Ascending aorta (tissue), 2 donors: ENCODE measurements around the gene ATP5IF1. TPM values are rescaled to one million over a fixed set of nuclear protein-coding genes. Genes with fewer than 3 reads are reported as not detected.

Experiments
- DNase-seq, 2 donors: peaks; one replicate each; pipeline ENCODE4 v3.0.0-alpha.2; 2019; ENCODE audit warnings: low spot score in 2 of 2
- H3K27ac ChIP-seq, 2 donors: fragments of 200-600 bp; sonication (generic); one replicate each; pipeline ENCODE4 v1.5.1; 2016 to 2017; ENCODE audit warnings: mild to moderate bottlenecking in 1 of 2
- H3K27me3 ChIP-seq: fragments of 200-600 bp; sonication (generic); one replicate; pipeline ENCODE4 v1.5.1; 2017
- H3K36me3 ChIP-seq, 2 donors: fragments of 200-600 bp; sonication (generic); one replicate each; pipeline ENCODE4 v1.5.1; 2016
- H3K4me1 ChIP-seq, 2 donors: fragments of 200-600 bp; sonication (generic); one replicate each; pipeline ENCODE4 v1.5.1; 2016 to 2017; ENCODE audit warnings: mild to moderate bottlenecking in 1 of 2
- H3K4me3 ChIP-seq, 2 donors: fragments of 200-600 bp; sonication (generic); one replicate each; pipeline ENCODE4 v1.5.1; 2016 to 2017; ENCODE audit warnings: mild to moderate bottlenecking in 1 of 2
- H3K9me3 ChIP-seq, 2 donors: fragments of 200-600 bp; sonication (generic); one replicate each; pipeline ENCODE4 v1.5.1; 2016
- intact Hi-C: fragments of 100-400 bp; cut with DNase I; formaldehyde crosslinking; loops from one replicate; pipeline ENCODE4 v1.15.1; 2023
- total RNA-seq: library from RNA; depleted of rRNA; stranded (reverse); fragments of >200 nt; gene quantifications from one replicate; pipeline ENCODE4 v1.1.0, GENCODE V29; 2016
- TF ChIP-seq, protein P1 (sequence below), 3 experiments: fragments of 200-600 bp in 2 of 3; fragments of 450-650 bp in 1 of 3; sonication (generic) in 2 of 3; IDR thresholded peaks; one replicate each; pipeline ENCODE4 v1.5.1; 2016 to 2019; ENCODE audit warnings: antibody characterized with exemption in 3 of 3, mild to moderate bottlenecking in 1 of 3, moderate library complexity in 1 of 3

ATP5IF1 gene
- total RNA-seq, 1 donor from 2014 or later = 220 TPM

- no peaks in the 10 kb centered on the region for H3K9me3 ChIP-seq
- TF ChIP-seq, protein P1, sequence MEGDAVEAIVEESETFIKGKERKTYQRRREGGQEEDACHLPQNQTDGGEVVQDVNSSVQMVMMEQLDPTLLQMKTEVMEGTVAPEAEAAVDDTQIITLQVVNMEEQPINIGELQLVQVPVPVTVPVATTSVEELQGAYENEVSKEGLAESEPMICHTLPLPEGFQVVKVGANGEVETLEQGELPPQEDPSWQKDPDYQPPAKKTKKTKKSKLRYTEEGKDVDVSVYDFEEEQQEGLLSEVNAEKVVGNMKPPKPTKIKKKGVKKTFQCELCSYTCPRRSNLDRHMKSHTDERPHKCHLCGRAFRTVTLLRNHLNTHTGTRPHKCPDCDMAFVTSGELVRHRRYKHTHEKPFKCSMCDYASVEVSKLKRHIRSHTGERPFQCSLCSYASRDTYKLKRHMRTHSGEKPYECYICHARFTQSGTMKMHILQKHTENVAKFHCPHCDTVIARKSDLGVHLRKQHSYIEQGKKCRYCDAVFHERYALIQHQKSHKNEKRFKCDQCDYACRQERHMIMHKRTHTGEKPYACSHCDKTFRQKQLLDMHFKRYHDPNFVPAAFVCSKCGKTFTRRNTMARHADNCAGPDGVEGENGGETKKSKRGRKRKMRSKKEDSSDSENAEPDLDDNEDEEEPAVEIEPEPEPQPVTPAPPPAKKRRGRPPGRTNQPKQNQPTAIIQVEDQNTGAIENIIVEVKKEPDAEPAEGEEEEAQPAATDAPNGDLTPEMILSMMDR (IDR thresholded peaks at IDR 0.05) = no peak
- no peak for DNase-seq
- H3K4me1 ChIP-seq = peaks cover 5 to 28% of the 10 kb centered on the region in 2 donors
- no peak overlapping the region for H3K27ac ChIP-seq
- no peaks in the 10 kb centered on the region for H3K36me3 ChIP-seq
- intact Hi-C loops = loop anchor here (2.0 to 10.0 kb wide), 5 partner anchors 25 to 627 kb away; partner anchors contain the start of genes DNAJC8, MED18 and YTHDF2
- no peak overlapping the region for H3K4me3 ChIP-seq
- H3K27me3 ChIP-seq = no peaks in the 10 kb centered on the region
These were observed 21.8 kb downstream of the ATP5IF1 start for GRCh38 chr1:28257736-28258135.

DNA sequence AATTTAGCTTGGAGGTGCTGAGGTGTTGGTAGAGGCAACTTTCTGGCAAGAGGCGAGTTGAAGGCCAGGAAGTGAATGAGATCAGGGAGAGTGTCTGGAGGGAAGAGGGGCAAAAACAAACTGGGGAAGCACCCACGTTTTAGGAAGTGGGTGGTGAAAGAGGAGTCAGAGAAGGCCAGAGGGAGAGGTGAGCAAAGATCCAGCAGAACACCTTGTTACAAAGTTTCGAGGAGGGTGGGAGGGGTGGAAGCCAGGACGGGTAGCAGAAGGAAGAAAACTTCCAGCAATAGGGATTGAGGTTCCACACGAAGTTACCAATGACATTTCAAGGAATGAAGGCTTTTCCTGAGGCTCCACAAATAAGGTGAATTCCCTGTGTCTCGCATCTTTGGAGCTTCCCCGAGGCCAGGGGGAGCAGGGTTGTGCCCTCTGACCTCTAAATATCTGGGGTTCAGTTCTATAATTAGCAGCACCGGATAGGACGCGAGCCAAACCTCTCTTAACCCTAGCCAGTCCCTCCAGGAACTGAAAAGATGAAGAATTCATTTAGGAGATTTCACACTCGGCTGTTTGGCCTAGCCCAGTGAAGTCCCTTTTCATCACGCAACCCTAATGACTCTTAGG lies 22.8 kb downstream of the ATP5IF1 start:
- Histone ChIP-seq H3K4me3 (peak overlapping the region; percentile 99 to 100), H3K27ac (peak overlapping the region; percentile 64 to 70), H3K36me3 (no peaks in the 10 kb centered on the region), H3K27me3 (no peaks in the 10 kb centered on the region), H3K9me3 (no peaks in the 10 kb centered on the region), H3K4me1 (peaks cover 5 to 30% of the 10 kb centered on the region in 2 donors)
- TF ChIP-seq, protein P1 (IDR thresholded peaks at IDR 0.05) = no peak
- intact Hi-C loops = loop anchor here (1.0 to 10.0 kb wide), 7 partner anchors 11 to 626 kb away; partner anchors contain the start of genes DNAJC8, MED18, STX12 and YTHDF2
- DNase-seq = no peak

- H3K27ac ChIP-seq = peak within 1 kb of the TSS; percentile 92 to 97
- no peaks in the 10 kb centered on the region for H3K36me3 ChIP-seq
- H3K4me1 ChIP-seq = peaks cover 5 to 30% of the 10 kb centered on the region in 2 donors
- peak within 1 kb of the TSS; percentile 99 to 100 for H3K4me3 ChIP-seq
- TF ChIP-seq, protein P1 (IDR thresholded peaks at IDR 0.05) = no peak
- no peaks in the 10 kb centered on the region for H3K27me3 ChIP-seq
- intact Hi-C loops = loop anchor here (1.0 to 10.0 kb wide), 7 partner anchors 12 to 625 kb away; partner anchors contain the start of genes DNAJC8, MED18, STX12 and YTHDF2
- peak; percentile 98 to 100 for DNase-seq
- no peaks in the 10 kb centered on the region for H3K9me3 ChIP-seq
These were observed 23.5 kb downstream of the ATP5IF1 start, which contains the start of gene SESN2 for GRCh38 chr1:28259252-28259933. SESN2 (plus strand) TSS chr1:28259518; CDS start chr1:28259848, 330 bp downstream.

DNA sequence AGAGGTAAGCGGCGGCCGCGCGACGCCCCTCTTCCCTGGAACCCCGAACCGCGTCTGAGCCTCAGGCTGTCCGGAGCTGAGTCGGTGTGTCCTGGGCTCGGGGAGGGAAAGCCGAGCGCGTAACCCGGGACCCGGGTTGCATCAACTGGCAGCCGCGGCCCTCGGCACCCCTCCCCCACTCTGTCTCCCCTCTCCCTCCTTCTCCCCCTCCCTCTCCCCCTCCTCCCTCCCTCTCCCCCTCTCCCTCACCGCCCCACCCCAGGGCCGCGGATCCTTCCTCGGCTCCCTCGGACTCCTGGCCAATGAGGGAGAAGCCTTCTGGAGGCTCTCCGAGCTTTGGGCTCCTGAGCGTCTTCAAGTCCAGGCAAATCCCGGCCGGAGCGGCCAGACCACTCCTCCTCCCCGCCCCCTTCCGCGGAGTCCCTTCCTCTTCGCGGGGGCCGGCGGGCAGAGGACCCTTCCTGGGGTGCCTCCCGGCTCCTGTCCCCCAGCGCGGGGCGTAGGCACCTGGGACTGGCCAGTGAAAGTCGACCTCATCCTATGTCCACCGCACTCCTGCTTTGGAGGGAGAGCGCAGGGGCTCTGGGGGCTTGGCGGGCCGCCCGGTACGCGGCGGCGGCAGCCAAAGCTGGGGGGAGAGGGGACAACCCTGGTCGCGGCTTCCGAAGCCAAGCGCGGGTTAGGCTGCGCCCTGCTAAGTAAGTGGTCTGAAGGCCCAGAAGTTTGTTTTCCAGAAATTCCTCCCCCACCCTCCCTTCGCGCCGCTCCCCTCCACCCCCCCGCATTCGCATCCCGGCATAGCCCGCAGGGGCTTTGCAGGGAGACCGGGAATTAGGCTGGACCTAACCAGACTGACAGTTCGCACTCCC lies 24.2 kb downstream of the ATP5IF1 start:
- H3K27ac ChIP-seq = peak overlapping the region; percentile 92 to 97
- TF ChIP-seq, protein P1 (IDR thresholded peaks at IDR 0.05) = no peak
- no peaks in the 10 kb centered on the region for H3K9me3 ChIP-seq
- peak in 1 of 2 donors; percentile 90 for DNase-seq
- peak overlapping the region; percentile 99 to 100 for H3K4me3 ChIP-seq
- no peaks in the 10 kb centered on the region for H3K36me3 ChIP-seq
- intact Hi-C loops = loop anchor here (1.0 to 10.0 kb wide), 7 partner anchors 13 to 625 kb away; partner anchors contain the start of genes DNAJC8, MED18, STX12 and YTHDF2
- H3K4me1 ChIP-seq = peaks cover 5 to 30% of the 10 kb centered on the region in 2 donors
- no peaks in the 10 kb centered on the region for H3K27me3 ChIP-seq

DNA sequence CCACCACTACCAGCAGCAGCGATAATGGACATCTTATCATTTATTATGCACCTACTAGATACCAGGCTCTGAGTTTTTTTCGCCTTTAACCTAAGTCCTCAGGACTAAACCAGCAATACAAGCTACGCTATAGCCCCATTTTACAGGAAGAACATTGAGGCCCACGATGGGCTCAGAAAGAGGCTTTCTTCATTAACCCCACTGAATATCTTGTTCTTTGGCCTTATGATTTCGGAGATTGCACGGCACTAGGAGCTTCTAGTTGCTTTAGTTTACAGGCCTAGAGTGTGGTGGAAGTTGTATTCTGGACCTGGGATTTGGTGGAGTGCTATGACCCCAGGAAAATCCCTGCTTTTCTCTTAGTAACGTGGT lies 24.9 kb downstream of the ATP5IF1 start:
- H3K36me3 ChIP-seq = no peaks in the 10 kb centered on the region
- TF ChIP-seq, protein P1 (IDR thresholded peaks at IDR 0.05) = no peak
- H3K4me3 ChIP-seq = peak overlapping the region; percentile 99 to 100
- H3K9me3 ChIP-seq = no peaks in the 10 kb centered on the region
- no peaks in the 10 kb centered on the region for H3K27me3 ChIP-seq
- H3K27ac ChIP-seq = peak overlapping the region; percentile 92 to 97
- peaks cover 5 to 30% of the 10 kb centered on the region in 2 donors for H3K4me1 ChIP-seq
- intact Hi-C loops = no loop called here
- no peak for DNase-seq
